Suppressor macrophage treated with lipopolysaccharide for 1 hour (primary cell): ENCODE measurements around the gene NIFK.
"Not testable (repeated sequence)": the region's sequence is repeated elsewhere in the genome, so short reads cannot be mapped to it uniquely, and the experiment has no call there.

Source experiments
- DNase-seq, 3 donors: peaks; one replicate each; pipeline ENCODE4 v3.0.0-alpha.2; 2020 to 2022

The NIFK gene

DNA sequence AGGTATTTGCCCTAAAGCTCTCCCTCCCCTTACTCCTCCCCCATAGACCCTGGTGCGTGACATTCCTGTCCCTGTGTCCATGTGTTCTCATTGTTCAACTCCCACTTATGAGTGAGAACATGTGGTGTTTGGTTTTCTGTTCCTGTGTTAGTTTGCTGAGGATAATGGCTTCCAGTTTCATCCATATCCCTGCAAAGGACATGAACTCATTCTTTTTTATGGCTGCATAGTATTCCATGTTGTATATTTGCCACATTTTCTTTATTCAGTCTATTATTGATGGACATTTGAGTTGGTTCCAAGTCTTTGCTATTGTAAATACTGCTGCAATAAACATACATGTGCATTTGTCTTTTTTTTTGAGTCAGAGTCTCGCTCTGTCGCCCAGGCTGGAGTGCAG lies 46.1 kb downstream of the NIFK start:
- not testable (repeated sequence) for DNase-seq

DNA sequence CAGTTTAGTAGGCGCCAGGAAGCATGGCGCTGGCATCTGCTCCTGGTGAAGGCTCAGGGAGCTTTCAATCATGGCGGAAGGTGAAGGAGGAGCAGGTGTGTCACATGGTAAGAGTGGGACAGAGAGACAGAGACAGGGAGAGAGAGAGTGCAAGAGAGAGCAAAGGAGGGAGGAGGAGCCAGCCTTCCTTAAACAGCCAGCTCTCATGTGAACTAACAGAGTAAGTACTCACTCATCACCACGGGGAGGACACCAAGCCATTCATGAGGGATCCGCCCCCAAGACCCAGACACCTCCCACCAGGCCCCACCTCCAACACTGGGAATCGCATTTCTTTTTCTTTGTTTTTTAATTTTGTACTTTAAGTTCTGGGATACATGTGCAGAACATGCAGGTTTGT lies 46.6 kb downstream of the NIFK start:
- no peak for DNase-seq

DNA sequence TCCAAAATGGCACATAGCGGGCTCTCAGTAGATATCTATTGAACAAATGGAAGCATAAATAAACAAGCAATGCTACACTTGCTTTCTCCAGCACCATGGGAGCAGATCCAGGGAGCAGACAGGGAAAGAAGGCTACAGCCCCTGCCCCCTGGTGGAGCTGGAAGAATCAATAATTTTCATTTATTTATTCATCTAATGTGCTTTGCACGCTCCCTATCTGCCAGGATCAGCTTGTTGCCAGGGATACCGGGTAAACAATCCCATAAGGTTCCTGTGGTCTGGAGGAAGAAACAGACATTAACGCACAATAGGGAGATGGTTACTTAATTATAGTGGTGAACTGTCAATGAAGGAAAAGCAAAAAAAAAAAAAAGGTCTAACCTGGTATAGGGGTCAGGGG lies 47.3 kb downstream of the NIFK start:
- DNase-seq = peak in 1 of 3 donors; percentile 14

DNA sequence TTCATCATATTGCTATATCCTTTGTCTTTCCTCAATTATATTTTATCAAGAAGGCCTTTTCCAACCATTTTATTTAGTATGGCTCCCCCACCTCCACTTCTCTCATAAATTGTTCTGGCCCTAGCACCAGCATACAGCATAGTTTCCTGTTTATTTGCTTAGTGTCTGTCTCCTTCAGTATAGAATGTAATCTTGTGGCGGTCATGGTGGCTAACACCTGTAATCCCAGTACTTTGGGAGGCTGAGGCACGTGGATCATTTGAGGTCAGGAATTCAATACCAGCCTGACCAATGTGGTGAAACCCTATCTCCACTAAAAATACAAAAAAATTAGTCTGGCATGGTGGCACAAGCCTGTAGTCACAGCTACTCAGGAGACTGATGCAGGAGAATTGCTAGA lies 47.9 kb downstream of the NIFK start:
- DNase-seq = no peak

DNA sequence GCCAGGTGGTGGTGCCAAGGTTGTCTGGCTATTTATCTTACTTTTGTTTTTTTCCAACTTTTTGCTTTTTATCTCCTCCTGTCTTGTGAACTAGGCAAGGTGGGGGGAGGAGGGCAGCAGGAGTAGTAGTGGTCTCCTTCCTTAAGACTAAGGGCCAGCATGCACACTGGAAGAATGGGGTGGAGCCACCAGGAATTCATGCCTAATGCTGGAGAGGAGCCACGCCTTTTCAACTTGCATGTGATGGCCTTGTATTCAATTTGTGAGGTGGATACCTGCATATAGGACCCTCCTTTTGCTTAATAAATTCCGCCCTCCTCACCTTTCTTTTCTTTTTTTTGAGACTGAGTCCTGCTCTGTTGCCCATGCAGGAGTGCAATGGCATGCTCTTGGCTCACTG lies 49.8 kb downstream of the NIFK start:
- DNase-seq = no peak

DNA sequence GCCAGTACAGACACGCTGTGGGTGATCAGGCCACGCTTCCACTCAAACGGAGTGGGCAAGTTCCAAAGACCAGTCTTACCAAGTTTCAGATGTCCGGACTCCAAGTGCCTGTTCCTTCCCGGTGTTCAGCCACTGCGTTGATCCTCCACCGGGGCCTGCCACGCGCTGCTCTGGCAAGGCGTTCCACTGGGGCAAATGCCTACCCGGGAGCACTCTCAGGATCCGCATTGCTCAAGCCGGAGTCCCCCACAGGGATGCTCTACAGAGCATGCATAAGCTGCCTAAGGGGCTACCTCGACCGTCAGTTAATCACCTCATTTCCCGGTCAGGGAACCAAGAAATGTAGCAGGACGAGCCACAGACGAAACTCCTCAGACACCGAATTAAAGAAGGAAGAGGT lies 50.5 kb downstream of the NIFK start:
- DNase-seq = no peak

DNA sequence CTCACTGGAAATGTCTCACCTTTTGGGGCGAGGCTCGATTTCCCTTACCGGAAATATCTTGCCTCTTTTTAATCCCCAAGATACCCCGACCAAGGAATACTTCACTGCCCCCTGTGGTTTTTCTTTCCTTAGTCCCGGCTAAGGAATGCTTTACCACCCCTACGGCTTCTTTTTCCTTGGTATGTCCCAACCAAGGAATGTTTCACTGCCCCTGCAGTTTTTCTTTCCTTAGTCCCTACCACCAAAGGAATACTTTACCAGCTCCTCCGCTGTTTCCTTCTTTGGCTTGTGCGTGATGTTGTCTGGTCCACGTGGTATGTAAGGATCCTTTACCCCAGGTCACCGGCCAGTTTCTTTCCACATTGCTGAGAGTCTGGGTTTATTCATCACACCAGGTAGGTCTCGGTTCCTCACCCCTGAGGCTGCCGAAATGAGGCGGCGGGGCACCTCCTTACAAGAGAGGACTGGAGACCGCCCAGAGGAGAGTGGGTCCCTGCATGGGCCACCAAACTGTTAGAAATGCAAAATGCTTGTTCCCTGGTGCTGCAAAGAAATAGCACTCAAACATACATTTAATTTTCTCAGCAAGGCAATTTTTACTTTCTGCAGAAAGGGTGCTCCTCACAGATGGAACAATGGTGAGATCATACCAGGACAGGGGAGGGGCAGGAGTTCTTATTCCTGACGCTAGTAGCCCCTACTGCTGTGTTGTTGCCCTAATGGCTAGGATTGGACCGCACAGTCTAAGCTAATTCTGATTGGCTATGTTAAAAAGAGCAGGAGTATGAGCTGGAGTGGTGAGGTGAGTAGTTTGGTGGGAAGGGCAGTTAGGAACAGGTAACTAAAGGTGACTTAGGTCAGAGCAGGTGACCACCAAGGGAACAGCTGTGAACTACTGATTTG lies 54.0 kb downstream of the NIFK start:
- no peak for DNase-seq

DNA sequence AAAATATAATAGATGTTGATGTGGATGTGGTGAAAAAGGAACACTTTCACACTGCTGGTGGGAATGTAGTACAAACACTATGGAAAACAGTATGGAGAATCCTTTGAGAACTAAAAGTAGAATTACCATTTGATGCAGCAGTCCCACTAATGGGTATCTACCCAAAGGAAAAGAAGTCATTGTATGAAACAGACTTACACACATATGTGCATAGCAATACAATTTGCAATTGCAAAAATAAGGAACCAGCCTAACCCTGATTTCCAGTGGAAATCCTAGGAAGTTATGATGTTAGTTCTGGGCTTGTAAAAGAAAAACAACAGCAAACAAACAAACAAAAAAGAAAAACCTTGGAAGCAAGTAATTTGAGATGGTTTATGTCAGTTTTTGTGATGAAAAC lies 58.8 kb downstream of the NIFK start:
- DNase-seq = no peak
